ENCODE data around the gene HTR1A. TPM values are rescaled to one million over a fixed set of nuclear protein-coding genes. Genes with fewer than 3 reads are reported as not detected.

HTR1A gene
- not detected for total RNA-seq

DNA sequence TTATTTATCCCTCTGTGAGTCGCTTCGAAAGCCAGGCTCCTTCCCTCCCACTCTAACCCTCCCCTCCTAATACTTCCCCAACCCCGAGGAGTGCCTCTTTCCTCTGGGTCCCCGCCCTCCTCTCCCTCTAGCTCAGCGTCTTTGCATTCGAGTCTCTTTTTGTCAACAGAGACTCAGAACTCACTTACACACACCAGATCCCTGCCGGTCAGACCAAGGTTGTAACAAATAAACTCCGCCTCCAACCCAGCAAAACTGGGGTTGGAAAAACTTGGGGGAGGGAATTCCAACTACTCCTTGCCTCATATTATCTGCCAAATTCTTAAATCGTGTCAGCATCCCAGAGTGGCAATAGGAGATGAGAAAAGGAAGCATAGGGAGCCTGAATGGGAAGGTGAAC is at the start of gene HTR1A:
Gene HTR1A, minus strand, starts transcription at position 167 of the 400 bp plus-strand sequence. CDS start 726 bp downstream, outside the sequence.
- no peak within 1 kb of the TSS for H3K27ac Mint-ChIP-seq
- peaks cover 11 to 13% of the 10 kb centered on the region in 2 donors for H3K27me3 Mint-ChIP-seq
- no peaks in the 10 kb centered on the region for H3K4me1 Mint-ChIP-seq (ENCODE audit: low read depth in 2 of 2)
- H3K36me3 Mint-ChIP-seq = peaks cover 13% of the 10 kb centered on the region
- ATAC-seq = no peak
- H3K4me3 Mint-ChIP-seq = no peak within 1 kb of the TSS
- H3K9me3 Mint-ChIP-seq = peaks cover 3% of the 10 kb centered on the region
- no peak for DNase-seq (ENCODE audit: low spot score)

DNA sequence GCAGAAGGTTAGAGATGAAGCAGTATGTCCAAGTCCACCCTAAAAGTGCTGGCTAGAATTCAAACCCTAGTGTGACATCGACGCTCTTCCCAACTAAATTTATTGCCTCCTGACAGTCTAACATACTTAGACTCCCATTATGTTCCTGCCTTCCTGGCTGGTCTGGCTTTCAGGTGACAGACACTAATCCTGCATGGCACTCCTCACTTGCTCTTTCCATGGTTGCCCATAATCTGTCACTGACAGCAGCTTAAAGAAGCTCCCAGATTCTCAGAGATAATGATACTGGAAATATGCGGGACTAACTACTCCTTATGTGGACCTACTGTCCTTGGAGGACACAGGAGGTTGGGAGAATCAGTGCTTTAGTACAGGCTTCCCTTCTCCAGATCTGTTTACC is 41.7 kb upstream of the HTR1A start:
- Mint-ChIP-seq H3K36me3 (no peaks in the 10 kb centered on the region), H3K9me3 (peaks cover 10% of the 10 kb centered on the region), H3K4me3 (no peak overlapping the region), H3K27ac (no peak overlapping the region), H3K4me1 (ENCODE audit: low read depth in 2 of 2) (no peaks in the 10 kb centered on the region), H3K27me3 (no peaks in the 10 kb centered on the region)
- ATAC-seq = no peak
- DNase-seq (ENCODE audit: low spot score) = no peak

DNA sequence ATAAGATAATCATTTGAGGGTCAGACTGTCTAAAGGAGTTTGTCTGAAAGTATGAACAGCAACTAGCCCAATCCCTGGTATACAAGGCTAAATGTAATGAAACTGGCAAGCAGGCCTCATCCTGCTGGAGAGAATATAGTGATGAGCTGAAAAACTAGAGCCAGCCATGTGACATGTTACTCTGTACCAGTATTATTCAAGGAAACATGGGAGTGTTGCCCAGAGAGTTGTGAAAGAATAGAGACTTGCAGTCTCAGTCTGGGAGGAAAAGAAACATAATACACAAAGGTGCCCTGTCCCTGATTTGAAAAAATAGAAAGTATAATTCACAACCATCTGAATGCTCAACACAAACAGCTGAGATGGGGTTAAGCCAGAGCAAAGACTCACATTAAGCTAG is 37.9 kb upstream of the HTR1A start:
- no peak overlapping the region for H3K4me3 Mint-ChIP-seq
- ATAC-seq (no peak), DNase-seq (ENCODE audit: low spot score) (no peak)
- no peaks in the 10 kb centered on the region for H3K4me1 Mint-ChIP-seq (ENCODE audit: low read depth in 2 of 2)
- no peaks in the 10 kb centered on the region for H3K27me3 Mint-ChIP-seq
- H3K27ac Mint-ChIP-seq = no peak overlapping the region
- H3K9me3 Mint-ChIP-seq = peaks cover 18% of the 10 kb centered on the region
- H3K36me3 Mint-ChIP-seq = peaks cover 4% of the 10 kb centered on the region

DNA sequence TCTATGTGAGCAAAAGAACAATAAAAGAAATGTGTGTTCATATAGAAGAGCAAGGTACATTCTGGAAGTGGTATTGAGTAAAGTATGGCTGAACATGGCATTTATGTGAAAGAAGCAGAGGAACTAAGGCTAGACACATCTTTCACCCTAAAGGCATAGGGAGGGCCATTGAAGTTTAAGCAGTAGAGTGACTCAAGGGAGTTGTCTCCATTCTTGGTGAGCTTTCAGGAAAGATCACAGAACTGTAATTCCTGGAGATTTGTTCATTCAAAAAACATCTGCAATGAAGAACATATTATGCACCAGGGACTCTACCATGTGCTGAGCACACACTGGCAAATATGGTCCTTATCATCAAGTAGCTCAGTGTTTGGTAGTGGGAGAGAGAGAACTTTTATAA is 24.8 kb upstream of the HTR1A start:
- DNase-seq (ENCODE audit: low spot score) (no peak), ATAC-seq (no peak)
- Mint-ChIP-seq H3K27ac (no peak overlapping the region), H3K4me3 (no peak overlapping the region), H3K36me3 (no peaks in the 10 kb centered on the region), H3K9me3 (peaks cover 22% of the 10 kb centered on the region), H3K27me3 (no peaks in the 10 kb centered on the region), H3K4me1 (ENCODE audit: low read depth in 2 of 2) (no peaks in the 10 kb centered on the region)

DNA sequence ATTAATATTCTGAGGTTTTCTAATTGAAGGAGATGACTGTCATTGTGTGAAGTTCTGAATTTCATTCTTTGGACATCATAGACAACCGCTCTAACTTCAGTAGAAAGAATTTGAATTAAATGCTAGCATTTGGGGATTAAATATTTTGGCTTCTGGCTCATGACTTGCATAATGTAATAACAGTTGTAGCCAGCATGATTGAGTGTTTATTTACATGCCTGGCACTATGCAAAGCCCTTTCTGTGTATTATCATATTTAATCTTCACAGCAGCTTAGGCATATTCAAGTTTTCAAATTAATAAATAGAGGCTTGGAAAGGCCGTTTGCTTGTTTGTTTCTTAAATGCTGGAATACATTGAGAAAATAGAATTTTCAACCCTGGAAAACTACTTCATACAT is 19.6 kb upstream of the HTR1A start:
- peaks cover 35% of the 10 kb centered on the region for H3K9me3 Mint-ChIP-seq
- DNase-seq (ENCODE audit: low spot score) (no peak), ATAC-seq (no peak)
- no peaks in the 10 kb centered on the region for H3K27me3 Mint-ChIP-seq
- no peak overlapping the region for H3K27ac Mint-ChIP-seq
- H3K4me3 Mint-ChIP-seq = no peak overlapping the region
- H3K4me1 Mint-ChIP-seq (ENCODE audit: low read depth in 2 of 2) = no peaks in the 10 kb centered on the region
- H3K36me3 Mint-ChIP-seq = peaks cover 6% of the 10 kb centered on the region

DNA sequence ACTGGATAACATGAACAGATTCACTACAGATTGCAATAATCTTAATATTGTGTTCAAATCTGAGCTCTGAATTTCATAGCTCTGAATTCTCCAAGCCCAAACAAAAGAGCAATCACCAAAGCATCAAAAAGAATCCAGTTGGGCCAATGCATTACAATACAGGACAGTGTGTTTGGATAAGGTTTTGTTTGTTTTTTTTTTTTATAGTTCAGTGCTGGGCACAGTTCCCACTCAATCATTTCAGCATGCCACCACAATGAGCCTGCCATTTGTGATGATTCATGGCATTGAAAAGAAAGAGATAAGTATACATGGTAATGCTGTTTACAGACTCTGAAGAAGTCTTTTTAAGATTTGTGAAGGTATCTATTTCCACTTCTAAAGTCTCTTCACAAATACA is 1.7 kb upstream of the HTR1A start:
- H3K9me3 Mint-ChIP-seq = peaks cover 3% of the 10 kb centered on the region

DNA sequence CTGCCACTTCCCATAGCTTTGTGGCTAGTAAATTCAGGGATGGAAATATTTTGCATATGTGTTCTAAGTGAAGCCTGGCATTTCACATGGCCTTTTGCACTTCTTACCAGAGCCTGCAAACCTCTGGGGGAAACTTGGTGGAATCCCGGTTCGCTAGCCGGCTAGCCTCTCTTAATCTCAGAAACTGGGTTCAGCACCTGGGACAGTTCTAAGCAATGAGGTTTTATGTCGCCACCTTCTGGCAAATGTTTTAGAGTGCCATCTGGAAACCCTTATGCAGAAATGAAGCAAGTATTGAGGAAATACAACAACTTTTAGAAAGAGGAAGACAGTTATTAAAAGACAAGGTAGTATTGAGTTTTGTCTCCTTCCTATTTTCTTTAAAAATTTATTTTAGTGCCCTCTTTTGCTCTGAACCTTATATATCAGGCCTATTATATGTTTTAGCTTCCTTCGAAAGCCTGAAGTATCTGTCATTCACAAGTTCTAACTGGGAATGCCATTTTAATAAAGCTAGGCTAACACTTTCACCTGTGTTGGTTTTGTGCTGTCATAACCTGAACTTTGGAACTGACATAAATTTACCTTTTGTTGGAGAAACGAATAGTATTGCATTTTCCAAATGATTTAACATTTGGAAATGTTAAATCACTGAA is 963 bp upstream of the HTR1A start:
- Mint-ChIP-seq H3K4me1 (ENCODE audit: low read depth in 2 of 2) (no peaks in the 10 kb centered on the region), H3K9me3 (peaks cover 3% of the 10 kb centered on the region), H3K27me3 (peaks cover 11 to 13% of the 10 kb centered on the region in 2 donors), H3K36me3 (peaks cover 13% of the 10 kb centered on the region), H3K4me3 (no peak overlapping the region), H3K27ac (no peak overlapping the region)
- DNase-seq (ENCODE audit: low spot score) (no peak), ATAC-seq (no peak)

More for the DNA sequence above, 1.7 kb upstream of the HTR1A start:
- ATAC-seq (no peak), DNase-seq (ENCODE audit: low spot score) (no peak)
- Mint-ChIP-seq H3K27ac (no peak overlapping the region), H3K36me3 (peaks cover 6% of the 10 kb centered on the region), H3K4me3 (no peak overlapping the region), H3K4me1 (ENCODE audit: low read depth in 2 of 2) (no peaks in the 10 kb centered on the region), H3K27me3 (peaks cover 9 to 13% of the 10 kb centered on the region in 2 donors)

DNA sequence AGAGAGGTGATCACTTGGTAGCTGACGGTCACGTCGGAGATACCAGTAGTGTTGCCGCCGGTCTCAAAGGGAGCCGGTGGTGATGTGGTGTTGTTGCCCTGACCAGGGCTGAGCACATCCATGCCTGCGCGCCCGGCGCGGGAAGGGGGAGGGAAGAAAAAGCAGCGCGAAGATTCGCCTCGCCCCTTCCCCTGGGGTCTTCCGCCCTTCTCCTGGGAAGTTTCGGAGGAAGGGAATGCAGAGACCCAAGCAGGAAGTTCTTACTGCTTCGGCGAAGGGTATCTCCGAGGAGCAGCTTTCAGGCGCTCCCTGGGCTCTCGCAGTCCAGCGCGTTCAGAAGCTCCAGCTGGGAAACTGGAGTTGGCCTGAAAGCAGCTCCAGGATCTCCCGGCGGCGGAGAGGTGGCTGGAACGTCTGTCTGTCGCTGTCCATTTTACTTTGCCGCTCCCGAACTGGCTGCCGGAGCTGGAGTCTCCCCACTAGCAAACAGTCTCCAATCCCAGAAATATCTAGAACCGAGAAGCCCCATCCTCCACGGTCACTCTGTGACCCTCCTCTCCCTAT is 565 bp downstream of the HTR1A start:
- H3K27me3 Mint-ChIP-seq = peaks cover 11 to 13% of the 10 kb centered on the region in 2 donors
- ATAC-seq = no peak

DNA sequence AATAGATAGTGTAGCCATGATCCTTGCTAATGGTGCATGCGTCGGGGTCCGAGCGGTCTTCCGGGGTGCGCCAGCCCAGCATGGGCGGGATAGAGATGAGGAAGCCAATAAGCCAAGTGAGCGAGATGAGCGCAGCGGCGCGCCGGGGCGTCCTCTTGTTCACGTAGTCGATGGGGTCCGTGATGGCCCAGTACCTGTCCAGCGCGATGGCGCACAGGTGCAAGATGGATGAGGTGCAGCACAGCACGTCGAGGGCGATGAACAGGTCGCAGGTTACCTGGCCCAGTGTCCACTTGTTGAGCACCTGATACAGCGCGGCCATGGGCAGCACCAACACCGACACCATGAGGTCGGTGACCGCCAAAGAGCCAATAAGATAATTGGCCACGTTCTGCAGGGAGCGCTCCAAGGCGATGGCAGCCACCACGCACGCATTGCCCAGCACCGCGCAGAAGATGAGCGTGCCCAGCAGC is 1.1 kb downstream of the HTR1A start:
- no peak overlapping the region for H3K4me3 Mint-ChIP-seq
- DNase-seq (ENCODE audit: low spot score) (no peak), ATAC-seq (peak; percentile 28 to 38)
- no peak overlapping the region for H3K27ac Mint-ChIP-seq
- H3K36me3 Mint-ChIP-seq = peaks cover 13% of the 10 kb centered on the region
- peaks cover 11 to 13% of the 10 kb centered on the region in 2 donors for H3K27me3 Mint-ChIP-seq
- no peaks in the 10 kb centered on the region for H3K4me1 Mint-ChIP-seq (ENCODE audit: low read depth in 2 of 2)
- H3K9me3 Mint-ChIP-seq = peaks cover 3% of the 10 kb centered on the region

More for the DNA sequence above, 565 bp downstream of the HTR1A start:
- DNase-seq (ENCODE audit: low spot score) = no peak
- H3K27ac Mint-ChIP-seq = no peak overlapping the region
- H3K4me3 Mint-ChIP-seq = no peak overlapping the region
- no peaks in the 10 kb centered on the region for H3K4me1 Mint-ChIP-seq (ENCODE audit: low read depth in 2 of 2)
- H3K36me3 Mint-ChIP-seq = peaks cover 13% of the 10 kb centered on the region
- H3K9me3 Mint-ChIP-seq = peaks cover 3% of the 10 kb centered on the region

DNA sequence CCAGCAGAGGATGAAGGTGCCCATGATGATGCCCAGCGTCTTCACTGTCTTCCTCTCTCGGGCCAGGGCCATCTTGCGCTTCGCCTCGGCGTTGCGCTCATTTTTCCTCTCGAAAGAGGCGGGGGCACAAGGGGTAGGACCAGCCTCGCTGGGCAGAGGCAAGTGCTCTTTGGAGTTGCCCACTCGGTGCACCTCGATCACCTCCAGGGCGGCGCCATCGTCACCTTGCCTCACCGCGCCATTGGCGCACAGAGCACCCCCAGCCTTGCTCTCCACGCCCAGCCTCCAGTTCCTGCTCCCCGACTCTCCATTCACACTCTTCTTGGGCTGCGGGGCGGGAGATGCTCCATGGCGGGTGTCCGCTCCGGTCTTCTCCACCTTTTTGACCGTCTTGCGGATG is 1.6 kb downstream of the HTR1A start:
- Mint-ChIP-seq H3K4me3 (no peak overlapping the region), H3K27ac (no peak overlapping the region), H3K4me1 (ENCODE audit: low read depth in 2 of 2) (no peaks in the 10 kb centered on the region), H3K27me3 (peaks cover 11 to 13% of the 10 kb centered on the region in 2 donors), H3K36me3 (peaks cover 13% of the 10 kb centered on the region), H3K9me3 (peaks cover 7% of the 10 kb centered on the region)
- no peak for ATAC-seq
- DNase-seq (ENCODE audit: low spot score) = no peak

DNA sequence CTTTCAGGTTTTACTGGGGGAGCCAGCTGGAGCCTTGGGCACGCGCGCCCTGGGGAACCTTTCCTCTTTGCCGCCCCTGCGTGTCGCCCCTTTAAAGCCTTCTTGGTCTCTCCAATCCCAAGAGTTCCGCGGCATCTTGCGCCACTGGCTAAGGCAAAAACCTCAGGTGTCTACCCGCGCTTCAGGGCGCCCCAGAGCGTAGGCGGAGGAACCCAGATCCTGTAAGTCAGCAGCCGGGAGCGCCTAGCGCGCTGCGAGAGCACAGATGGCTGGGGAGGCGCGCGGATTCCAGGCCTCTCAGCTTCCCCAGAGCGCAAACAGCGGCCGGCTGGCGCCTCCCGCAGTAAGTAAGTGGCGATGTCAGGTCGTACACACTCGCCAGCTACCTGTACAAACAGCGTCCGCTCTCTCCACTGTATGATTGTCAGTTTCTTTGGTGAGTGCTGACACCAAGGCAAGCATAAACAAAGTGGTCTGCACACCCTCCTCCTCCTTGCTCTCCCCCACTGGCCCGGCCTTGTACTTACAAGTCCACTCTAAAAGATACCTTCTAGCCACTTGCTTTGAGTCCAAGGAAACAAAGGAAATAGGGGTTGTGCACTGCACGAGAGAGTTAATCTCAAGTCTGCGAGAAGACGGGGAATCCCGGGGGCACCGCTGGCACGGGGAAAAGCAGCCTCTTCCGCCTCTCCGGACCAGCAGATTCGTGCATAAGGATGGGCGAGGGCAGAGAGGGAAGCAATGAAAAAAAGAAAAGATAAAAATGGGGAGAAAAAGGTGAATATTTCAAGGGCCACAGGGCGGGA is 2.9 kb downstream of the HTR1A start:
- DNase-seq (ENCODE audit: low spot score) (no peak), ATAC-seq (no peak)
- Mint-ChIP-seq H3K4me3 (no peak overlapping the region), H3K9me3 (peaks cover 11% of the 10 kb centered on the region), H3K36me3 (peaks cover 13% of the 10 kb centered on the region), H3K27me3 (peaks cover 11 to 13% of the 10 kb centered on the region in 2 donors), H3K27ac (no peak overlapping the region), H3K4me1 (ENCODE audit: low read depth in 2 of 2) (no peaks in the 10 kb centered on the region)

DNA sequence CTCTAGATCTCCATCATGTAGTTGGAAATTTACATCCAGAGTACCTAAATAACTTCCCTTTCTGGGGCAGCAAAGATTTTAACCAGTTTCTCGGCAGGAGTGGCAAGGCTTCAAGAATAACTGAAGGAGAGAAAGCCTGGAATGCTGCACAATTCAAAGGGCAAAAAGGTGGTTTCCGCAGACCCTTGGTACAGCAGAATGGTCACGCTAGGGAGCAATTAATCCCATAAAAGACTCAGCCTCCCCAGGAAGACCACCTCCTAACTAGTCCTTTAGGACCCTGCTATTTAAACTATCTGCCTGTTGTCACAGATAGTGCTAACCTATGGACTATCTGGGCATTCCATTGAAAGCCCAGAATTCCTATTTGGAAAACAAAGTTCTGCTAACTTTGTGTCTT is 3.6 kb downstream of the HTR1A start:
- Mint-ChIP-seq H3K27me3 (peaks cover 11 to 13% of the 10 kb centered on the region in 2 donors), H3K4me1 (ENCODE audit: low read depth in 2 of 2) (no peaks in the 10 kb centered on the region), H3K27ac (no peak overlapping the region), H3K4me3 (no peak overlapping the region), H3K9me3 (peaks cover 15% of the 10 kb centered on the region), H3K36me3 (peaks cover 13% of the 10 kb centered on the region)
- DNase-seq (ENCODE audit: low spot score) (no peak), ATAC-seq (no peak)

DNA sequence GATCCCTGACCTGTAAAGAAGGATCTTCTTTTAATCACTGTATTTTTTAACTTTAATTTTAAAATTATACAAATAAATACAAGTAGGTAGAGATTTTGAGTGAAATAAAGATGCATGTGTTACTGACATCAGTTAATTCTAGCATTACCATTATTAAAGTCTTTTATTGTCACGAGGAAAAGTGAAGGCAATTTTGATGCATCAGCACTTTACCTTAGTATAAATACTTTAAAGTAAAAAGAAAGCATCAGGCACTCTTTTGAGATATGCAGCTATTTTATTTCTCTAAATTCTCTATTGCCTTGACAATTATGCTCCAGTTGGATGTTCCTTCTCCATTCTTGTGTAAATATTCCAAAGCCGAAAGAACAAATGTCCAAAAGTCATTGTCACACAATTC is 4.6 kb downstream of the HTR1A start:
- H3K27ac Mint-ChIP-seq = no peak overlapping the region
- no peak overlapping the region for H3K4me3 Mint-ChIP-seq
- H3K36me3 Mint-ChIP-seq = peaks cover 13% of the 10 kb centered on the region
- H3K4me1 Mint-ChIP-seq (ENCODE audit: low read depth in 2 of 2) = no peaks in the 10 kb centered on the region
- DNase-seq (ENCODE audit: low spot score) (no peak), ATAC-seq (no peak)
- H3K27me3 Mint-ChIP-seq = peaks cover 11 to 13% of the 10 kb centered on the region in 2 donors
- H3K9me3 Mint-ChIP-seq = peaks cover 15% of the 10 kb centered on the region

DNA sequence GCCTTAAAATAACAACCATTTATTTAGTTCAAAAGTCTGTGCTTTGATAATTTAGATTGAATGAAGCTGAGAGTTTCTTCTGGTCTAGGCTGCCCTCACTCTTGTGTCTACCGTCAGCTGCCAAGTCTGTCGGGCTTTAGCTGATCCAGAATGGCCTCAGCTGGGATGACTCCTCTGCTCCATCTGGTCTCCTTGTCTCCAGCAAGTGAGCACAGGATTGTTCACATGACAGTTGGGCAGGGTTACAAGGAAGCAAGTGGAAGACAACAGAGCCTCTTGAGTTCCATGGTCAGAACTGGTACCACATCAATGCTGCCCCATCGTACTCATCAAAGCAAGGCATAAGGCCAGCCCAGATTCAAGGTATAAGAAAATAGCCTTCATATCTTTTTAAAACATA is 9.0 kb downstream of the HTR1A start:
- ATAC-seq = no peak
- no peaks in the 10 kb centered on the region for H3K4me1 Mint-ChIP-seq (ENCODE audit: low read depth in 2 of 2)

More for the DNA sequence above, 9.0 kb downstream of the HTR1A start:
- Mint-ChIP-seq H3K9me3 (peaks cover 15% of the 10 kb centered on the region), H3K36me3 (peaks cover under 1% of the 10 kb centered on the region), H3K4me3 (no peak overlapping the region), H3K27ac (no peak overlapping the region), H3K27me3 (no peaks in the 10 kb centered on the region)
- DNase-seq (ENCODE audit: low spot score) = no peak

Measured in natural killer cell treated with Interleukin-12 subunit alpha and Interleukin-12 subunit beta and Interleukin-15 and Interleukin-18, amount 100 ng/mL, for 72 hours (primary cell).